ENCODE results near the gene NBDY.

Gene NBDY

DNA sequence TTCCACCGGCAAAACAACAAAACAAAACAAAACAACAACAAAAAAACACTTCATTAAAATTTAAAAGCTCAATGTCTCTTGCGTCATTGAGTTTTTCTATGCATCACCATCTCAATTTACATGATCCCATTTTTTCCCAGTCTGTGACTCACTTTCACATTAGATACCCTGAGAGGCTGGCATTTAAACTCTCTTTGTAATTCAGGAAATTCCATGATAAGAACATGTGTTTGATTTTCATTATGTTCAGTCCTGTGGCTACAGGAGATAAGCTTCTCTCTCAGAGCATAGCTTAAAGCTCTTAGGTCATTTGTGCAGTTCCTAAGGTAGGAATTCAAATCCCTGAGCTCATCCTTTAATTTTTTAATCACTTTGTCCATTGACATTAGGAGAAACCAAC, 104.6 kb downstream of the NBDY start:
- Histone ChIP-seq H3K4me1 (ENCODE audit: control insufficient read depth, insufficient read depth, low read length) (no peaks in the 10 kb centered on the region), H3K36me3 (ENCODE audit: control insufficient read depth, insufficient read depth, low read length) (no peaks in the 10 kb centered on the region), H3K9me3 (ENCODE audit: control insufficient read depth, insufficient read depth, low read length) (no peaks in the 10 kb centered on the region), H3K27me3 (ENCODE audit: control insufficient read depth, insufficient read depth, low read length) (no peaks in the 10 kb centered on the region), H3K4me3 (ENCODE audit: low read length) (no peak overlapping the region), H3K27ac (ENCODE audit: low read length) (no peak overlapping the region)
- whole genome bisulfite sequencing (ENCODE audit: insufficient coverage, insufficient read length), result no CpG with 5 or more reads among the region's 2 CpGs
- DNase-seq (ENCODE audit: low read depth, low spot score), result no peak

DNA sequence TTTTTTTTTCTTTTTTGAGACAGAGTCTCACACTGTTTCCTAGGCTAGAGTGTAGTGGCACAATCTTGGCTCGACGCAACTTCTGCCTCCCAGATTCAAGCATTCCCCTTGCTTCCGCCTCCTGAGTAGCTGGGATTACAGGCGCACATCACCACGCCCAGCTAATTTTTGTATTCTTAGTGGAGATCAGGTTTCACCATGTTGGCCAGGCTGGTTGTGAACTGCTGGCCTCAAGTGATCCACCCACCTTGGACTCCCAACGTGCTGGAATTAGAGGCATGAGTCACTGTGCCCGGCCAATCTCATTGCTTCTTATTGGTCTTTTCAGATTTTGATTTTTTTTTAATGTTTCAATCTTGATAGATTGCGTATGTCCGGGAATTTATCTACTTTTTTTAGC, 124.4 kb downstream of the NBDY start:
- Histone ChIP-seq H3K36me3 (ENCODE audit: control insufficient read depth, insufficient read depth, low read length) (no peaks in the 10 kb centered on the region), H3K4me3 (ENCODE audit: low read length) (no peak overlapping the region), H3K27ac (ENCODE audit: low read length) (no peak overlapping the region), H3K9me3 (ENCODE audit: control insufficient read depth, insufficient read depth, low read length) (no peaks in the 10 kb centered on the region), H3K4me1 (ENCODE audit: control insufficient read depth, insufficient read depth, low read length) (no peaks in the 10 kb centered on the region), H3K27me3 (ENCODE audit: control insufficient read depth, insufficient read depth, low read length) (no peaks in the 10 kb centered on the region)
- no peak for DNase-seq (ENCODE audit: low read depth, low spot score)
- WGBS (ENCODE audit: insufficient coverage, insufficient read length), result no CpG with 5 or more reads among the region's 9 CpGs

DNA sequence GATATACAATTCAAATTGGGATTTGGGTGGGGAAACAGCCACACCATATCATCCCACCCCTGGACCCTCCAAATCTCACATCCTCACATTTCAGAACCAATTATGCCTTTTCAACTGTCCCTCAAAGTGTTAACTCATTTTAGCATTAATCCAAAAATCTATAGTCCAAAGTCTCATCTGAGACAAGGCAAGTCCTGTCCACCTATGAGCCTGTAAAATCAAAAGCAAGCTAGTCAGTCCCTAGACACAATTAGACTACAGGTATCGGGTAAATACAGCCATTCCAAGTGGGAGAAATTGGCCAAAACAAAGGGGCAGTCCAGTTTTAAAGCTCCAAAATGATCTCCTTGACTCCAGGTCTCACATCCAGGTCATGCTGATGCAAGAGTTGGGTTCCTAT, 128.0 kb downstream of the NBDY start:
- Histone ChIP-seq H3K4me1 (ENCODE audit: control insufficient read depth, insufficient read depth, low read length) (no peaks in the 10 kb centered on the region), H3K9me3 (ENCODE audit: control insufficient read depth, insufficient read depth, low read length) (no peaks in the 10 kb centered on the region), H3K27ac (ENCODE audit: low read length) (no peak overlapping the region), H3K4me3 (ENCODE audit: low read length) (no peak overlapping the region), H3K27me3 (ENCODE audit: control insufficient read depth, insufficient read depth, low read length) (no peaks in the 10 kb centered on the region), H3K36me3 (ENCODE audit: control insufficient read depth, insufficient read depth, low read length) (no peaks in the 10 kb centered on the region)
- no peak for DNase-seq (ENCODE audit: low read depth, low spot score)
- no CpG with 5 or more reads among the region's 1 CpG for WGBS (ENCODE audit: insufficient coverage, insufficient read length)

- no peak overlapping the region for H3K27ac ChIP-seq (ENCODE audit: low read length)
- DNase-seq (ENCODE audit: low read depth, low spot score), result no peak
- H3K4me1 ChIP-seq (ENCODE audit: control insufficient read depth, insufficient read depth, low read length), result no peaks in the 10 kb centered on the region
- no peaks in the 10 kb centered on the region for H3K27me3 ChIP-seq (ENCODE audit: control insufficient read depth, insufficient read depth, low read length)
- no peaks in the 10 kb centered on the region for H3K9me3 ChIP-seq (ENCODE audit: control insufficient read depth, insufficient read depth, low read length)
- WGBS (ENCODE audit: insufficient coverage, insufficient read length), result no CpG with 5 or more reads among the region's 2 CpGs
- H3K36me3 ChIP-seq (ENCODE audit: control insufficient read depth, insufficient read depth, low read length), result no peaks in the 10 kb centered on the region
- H3K4me3 ChIP-seq (ENCODE audit: low read length), result no peak overlapping the region
Measured at GRCh38 chrX:56860888-56861287, 131.8 kb downstream of the NBDY start.

Measured in iPS DF 6.9 (cell line).